Measurements from ENCODE around the gene SLC11A2. TPM values are rescaled to one million over a fixed set of nuclear protein-coding genes. Genes with fewer than 3 reads are reported as not detected.
A peak's percentile ranks its signal among the peaks of the same experiment; 100 is the strongest.

The SLC11A2 gene
- total and polyA plus RNA-seq, 2 experiments from 2014 or later: 19.4 to 48.9 TPM

GRCh38 chr12:51013441-51013840 lies 12.7 kb downstream of the SLC11A2 start (continued):
- TF ChIP-seq EZH2 (IDR thresholded peaks at IDR 0.05; ENCODE audit: low read depth, unreplicated experiment) (no peak), ZNF114 (CRISPR knock-in tag; IDR thresholded peaks at IDR 0.05) (no peak), ZNF331 (CRISPR knock-in tag; IDR thresholded peaks at IDR 0.05; ENCODE audit: low read depth) (no peak)

GRCh38 chr12:51012570-51013236 lies 13.5 kb downstream of the SLC11A2 start:
- H3K36me3 Mint-ChIP-seq (ENCODE audit: low read depth): peaks cover 11% of the 10 kb centered on the region; the same call in 2 of the 3 replicates
- H3K9me2 ChIP-seq (ENCODE audit: insufficient read depth): no peaks in the 10 kb centered on the region
- no peaks in the 10 kb centered on the region for H3K9me3 Mint-ChIP-seq
- ATAC-seq (no peak), DNase-seq (ENCODE audit: low spot score) (no peak)
- H3K4me1 ChIP-seq (ENCODE audit: insufficient read depth): peaks cover 10% of the 10 kb centered on the region
- H3K4me2 ChIP-seq: no peak overlapping the region
- peak overlapping the region; percentile 42; the same call in 1 of the 2 replicates for H3K27ac ChIP-seq (ENCODE audit: low read depth)
- H3K4me1 Mint-ChIP-seq: peaks cover 15% of the 10 kb centered on the region; the same call in 2 of the 3 replicates
- H4K20me1 ChIP-seq (replicated peaks; ENCODE audit: insufficient read depth): peaks cover 3% of the 10 kb centered on the region
- H3K4me3 ChIP-seq: no peak overlapping the region
- H3K79me2 ChIP-seq (replicated peaks; ENCODE audit: insufficient read depth): peaks cover 87% of the 10 kb centered on the region
- no peak overlapping the region for H3K27ac Mint-ChIP-seq
- no peak overlapping the region for H2AFZ ChIP-seq
- H3K4me3 Mint-ChIP-seq: no peak overlapping the region
- H3K27me3 ChIP-seq (ENCODE audit: insufficient read depth): no peaks in the 10 kb centered on the region
- peaks cover 9% of the 10 kb centered on the region for H3K27me3 Mint-ChIP-seq (ENCODE audit: insufficient read depth, low read depth, poor library complexity)
- no peaks in the 10 kb centered on the region for H3K36me3 ChIP-seq (ENCODE audit: insufficient read depth)
- TF ChIP-seq ZNF462 (CRISPR knock-in tag; IDR thresholded peaks at IDR 0.05): no peak
- TF ChIP-seq JUNB (IDR thresholded peaks at IDR 0.05; ENCODE audit: unreplicated experiment): no peak
- no peak for TF ChIP-seq ETS1 (IDR thresholded peaks at IDR 0.05)
- no peak for TF ChIP-seq REST (IDR thresholded peaks at IDR 0.05; ENCODE audit: unreplicated experiment)
- TF ChIP-seq NANOG (IDR thresholded peaks at IDR 0.05; ENCODE audit: borderline replicate concordance): no peak
- TF ChIP-seq ZNF114 (CRISPR knock-in tag; IDR thresholded peaks at IDR 0.05): no peak
- no peak for TF ChIP-seq POLR2AphosphoS5 (IDR thresholded peaks at IDR 0.05; ENCODE audit: low read depth)
- no peaks in the 10 kb centered on the region for H3F3A ChIP-seq (replicated peaks; ENCODE audit: low read depth)

All from GM23338 (cell line).